K562 (cell line): ENCODE results near the gene RREB1. TPM values are rescaled to one million over a fixed set of nuclear protein-coding genes. Genes with fewer than 3 reads are reported as not detected.

Experiments used
- ARHGAP35 ChIP-seq: fragments of 450-650 bp; IDR thresholded peaks from 2 replicates; pipeline ENCODE4 v1.6.1; 2018; ENCODE audit not compliant: partially characterized antibody
- BDP1 ChIP-seq: IDR thresholded peaks from 3 replicates; pipeline ENCODE4 v1.6.1; 2011; ENCODE audit not compliant: insufficient read length, insufficient read depth
- CREB5 ChIP-seq: fragments of 250-450 bp; sonication (Bioruptor Pico); IDR thresholded peaks from 2 replicates; pipeline ENCODE4 v1.5.0; 2020; ENCODE audit warnings: mild to moderate bottlenecking
- CREBBP ChIP-seq: IDR thresholded peaks from one replicate; pipeline ENCODE4 v1.6.1; 2012; ENCODE audit warnings: low read depth, mild to moderate bottlenecking, control low read depth, inconsistent platforms, low read length
- HBP1 ChIP-seq: fragments of 450-650 bp; formaldehyde crosslinking; IDR thresholded peaks from 2 replicates; pipeline ENCODE4 v1.4.0; 2022; ENCODE audit warnings: missing genetic modification characterization
- PURB ChIP-seq: sonication (generic); formaldehyde crosslinking; IDR thresholded peaks from 2 replicates; pipeline ENCODE4 v1.9.0; 2021; ENCODE audit warnings: low read depth, mild to moderate bottlenecking, missing genetic modification reagents
- RBFOX2 ChIP-seq: fragments of 200-400 bp; formaldehyde crosslinking; IDR thresholded peaks from 2 replicates; pipeline ENCODE4 v1.6.1; 2017; ENCODE audit warnings: low read depth, mild to moderate bottlenecking, low read length, moderate library complexity
- YY1 ChIP-seq, 3 experiments: IDR thresholded peaks; 2 replicates each; pipeline ENCODE4 v1.6.1; 2011; ENCODE audit warnings: low read length in 2 of 3, mild to moderate bottlenecking in 2 of 3, moderate library complexity in 2 of 3, borderline replicate concordance in 1 of 3, control low read depth in 1 of 3, low read depth in 1 of 3; ENCODE audit not compliant: insufficient read depth in 3 of 3, insufficient replicate concordance in 2 of 3, control insufficient read depth in 1 of 3, insufficient read length in 1 of 3; ENCODE audit errors: extremely low read depth in 1 of 3
- ZNF133 ChIP-seq: fragments of 250-450 bp; sonication (Bioruptor Pico); IDR thresholded peaks from 2 replicates; pipeline ENCODE4 v1.4.0; 2020; ENCODE audit warnings: mild to moderate bottlenecking
- ZNF146 ChIP-seq: IDR thresholded peaks from one replicate; pipeline ENCODE4 v1.6.1; 2018; ENCODE audit warnings: missing compliant biosample characterization; ENCODE audit not compliant: unreplicated experiment
- ZNF184 ChIP-seq: sonication (generic); formaldehyde crosslinking; IDR thresholded peaks from 2 replicates; pipeline ENCODE4 v1.5.0; 2020; ENCODE audit warnings: missing genetic modification reagents
- ZNF318 ChIP-seq, 2 experiments: fragments of 450-650 bp; IDR thresholded peaks; 2 replicates each; pipeline ENCODE4 v1.6.1; 2016; ENCODE audit warnings: mild to moderate bottlenecking in 2 of 2, borderline replicate concordance in 1 of 2, low read depth in 1 of 2, moderate library complexity in 1 of 2
- polyA plus RNA-seq, 8 experiments: library from polyadenylated mRNA; depleted of rRNA in 4 of 8; stranded (reverse) in 5 of 8; unstranded in 3 of 8; fragments of >200 nt; fragmentation: Nextera tagmentation in 2 of 8; fragmentation: Illumina TruSeq in 1 of 8; extraction: Ambion mirVana in 2 of 8; extraction: Trizol in 1 of 8; gene quantifications; 2 replicates each; pipeline versions ENCODE4 v1.2.1 to v1.2.3, GENCODE V29; 2011 to 2014; ENCODE audit warnings: inconsistent platforms in 1 of 8, missing spikeins in 1 of 8
- total RNA-seq, 7 experiments: library from RNA; depleted of rRNA in 6 of 7; stranded (reverse); fragments of >200 nt in 6 of 7; fragmentation: Illumina TruSeq in 2 of 7; extraction: Trizol in 2 of 7; gene quantifications; 2 replicates each; pipeline versions ENCODE4 v1.2.1 to v1.2.3, GENCODE V29; 2011 to 2021; ENCODE audit warnings: low replicate concordance in 1 of 7

RREB1 gene
- total and polyA plus RNA-seq, 9 of the 15 experiments (the other 6 are each of a cell fraction or from before 2014, with no cell fraction given), result 3.3 to 64.2 (median 19.3) TPM

- TF ChIP-seq ZNF318 (IDR thresholded peaks at IDR 0.05; ENCODE audit: borderline replicate concordance in 1 of 2, low read depth in 1 of 2), result 0 out of 4 replicates have a peak, but pooled peaks of 1 of the 2 experiments have one; percentile 70
- TF ChIP-seq BDP1, result no peak
- no peak for TF ChIP-seq PURB (CRISPR knock-in tag)
- no peak for TF ChIP-seq ZNF146 (CRISPR knock-in tag)
- TF ChIP-seq ARHGAP35, result no peak
- no peak; the same call in 1 of the 2 replicates for TF ChIP-seq CREB5 (CRISPR knock-in tag)
- peak; percentile 23 for TF ChIP-seq HBP1
- TF ChIP-seq YY1 (IDR thresholded peaks at IDR 0.05; ENCODE audit: borderline replicate concordance in 1 of 3, control insufficient read depth in 1 of 3, extremely low read depth in 1 of 3, insufficient read depth in 3 of 3, insufficient read length in 1 of 3, insufficient replicate concordance in 2 of 3, low read depth in 1 of 3, low read length in 2 of 3), result peak in 2 of 3 experiments; percentile 56 to 70
- peak; percentile 29 for TF ChIP-seq RBFOX2
- TF ChIP-seq CREBBP, result no peak
- TF ChIP-seq ZNF184 (CRISPR knock-in tag), result no peak
- no peak for TF ChIP-seq ZNF133 (CRISPR knock-in tag)
These were observed 57.5 kb downstream of the RREB1 start (continued) for GRCh38 chr6:7165002-7165889.
